NCI-H748 treated with DMSO at 0.1 percent for 48 hours (cell line): ENCODE data around the gene IFFO2.

Experiments
- DNase-seq: peaks from one replicate; lab custom pipeline; 2025; lab: John Stamatoyannopoulos, UW

Gene IFFO2

GRCh38 chr1:18919197-18919905 lies 37.1 kb downstream of the IFFO2 start:
- no peak for DNase-seq

- no peak for DNase-seq
These were observed 38.1 kb downstream of the IFFO2 start for GRCh38 chr1:18918417-18918816.

GRCh38 chr1:18917071-18917799 lies 39.2 kb downstream of the IFFO2 start:
- DNase-seq, result no peak

- DNase-seq, result no peak
These were observed 41.1 kb downstream of the IFFO2 start for GRCh38 chr1:18915341-18915740.

- peak; percentile 6 for DNase-seq
These were observed 43.2 kb downstream of the IFFO2 start for GRCh38 chr1:18913065-18913835.

GRCh38 chr1:18912550-18912949 lies 43.9 kb downstream of the IFFO2 start:
- no peak for DNase-seq

- no peak for DNase-seq
These were observed 47.3 kb downstream of the IFFO2 start for GRCh38 chr1:18908911-18909771.

- DNase-seq, result no peak
These were observed 48.3 kb downstream of the IFFO2 start for GRCh38 chr1:18907917-18908845.

- DNase-seq, result no peak
These were observed 49.2 kb downstream of the IFFO2 start for GRCh38 chr1:18907021-18907916.

GRCh38 chr1:18903291-18903756 lies 53.2 kb downstream of the IFFO2 start:
- no peak for DNase-seq

GRCh38 chr1:18902523-18903290 lies 53.8 kb downstream of the IFFO2 start, which contains the start of gene ALDH4A1:
ALDH4A1 (minus strand) TSS chr1:18902555; CDS start chr1:18902523, 32 bp downstream.
- peak; percentile 81 for DNase-seq

- no peak for DNase-seq
These were observed 54.4 kb downstream of the IFFO2 start for GRCh38 chr1:18901952-18902522.

GRCh38 chr1:18901147-18901951 lies 55.1 kb downstream of the IFFO2 start:
- no peak for DNase-seq

GRCh38 chr1:18900303-18900841 lies 56.1 kb downstream of the IFFO2 start:
- DNase-seq, result no peak

- DNase-seq, result no peak
These were observed 57.0 kb downstream of the IFFO2 start for GRCh38 chr1:18899363-18900049.

- no peak for DNase-seq
These were observed 57.9 kb downstream of the IFFO2 start for GRCh38 chr1:18898567-18898966.

GRCh38 chr1:18895317-18895716 lies 61.2 kb downstream of the IFFO2 start:
- DNase-seq, result no peak
